Colonic mucosa (tissue), 4 donors: Measurements from ENCODE around the gene ABCB10. TPM values are rescaled to one million over a fixed set of nuclear protein-coding genes. Genes with fewer than 3 reads are reported as not detected.

Experiments
- DNase-seq: peaks from one replicate; pipeline ENCODE4 v3.0.0-alpha.2; 2020
- H3K27ac ChIP-seq: fragments of 200-600 bp; one replicate; pipeline ENCODE4 v1.8.0; 2021
- H3K27me3 ChIP-seq: fragments of 200-600 bp; one replicate; pipeline ENCODE4 v1.8.0; 2021
- H3K36me3 ChIP-seq: fragments of 200-600 bp; one replicate; pipeline ENCODE4 v1.8.0; 2021
- H3K4me1 ChIP-seq: fragments of 200-600 bp; one replicate; pipeline ENCODE4 v1.8.0; 2021; ENCODE audit warnings: mild to moderate bottlenecking
- H3K4me3 ChIP-seq: fragments of 200-600 bp; one replicate; pipeline ENCODE4 v1.8.0; 2021
- H3K9ac ChIP-seq, 2 donors: one replicate each; pipeline ENCODE4 v1.7.0; 2013; ENCODE audit warnings: control low read depth in 2 of 2, low read depth in 2 of 2, low read length in 2 of 2
- H3K9me3 ChIP-seq: fragments of 200-600 bp; one replicate; pipeline ENCODE4 v1.8.0; 2021
- CTCF ChIP-seq: fragments of 200-600 bp; IDR thresholded peaks from one replicate; pipeline ENCODE4 v1.8.0; 2022; ENCODE audit warnings: antibody characterized with exemption, mild to moderate bottlenecking
- intact Hi-C: fragments of 100-400 bp; cut with DNase I; formaldehyde crosslinking; loops from one replicate; pipeline ENCODE4 v1.14.1; 2022
- total RNA-seq, 2 donors: library from RNA; stranded (reverse); fragmentation: NEBNext Ultra II Directional in 1 of 2; extraction: Animal tissue kit (Norgen Biotek cat#: 25700) in 1 of 2; gene quantifications; one replicate each; pipeline ENCODE4 v1.2.1, GENCODE V29; 2021
- donor health status: healthy.
- donor health status: DM: no; HTN: no; CAD: no.
- donor health status: DM: no; HTN: no; CAD: no.

The ABCB10 gene
- total RNA-seq, 2 donors from 2014 or later = 22.3 to 24.7 TPM

DNA sequence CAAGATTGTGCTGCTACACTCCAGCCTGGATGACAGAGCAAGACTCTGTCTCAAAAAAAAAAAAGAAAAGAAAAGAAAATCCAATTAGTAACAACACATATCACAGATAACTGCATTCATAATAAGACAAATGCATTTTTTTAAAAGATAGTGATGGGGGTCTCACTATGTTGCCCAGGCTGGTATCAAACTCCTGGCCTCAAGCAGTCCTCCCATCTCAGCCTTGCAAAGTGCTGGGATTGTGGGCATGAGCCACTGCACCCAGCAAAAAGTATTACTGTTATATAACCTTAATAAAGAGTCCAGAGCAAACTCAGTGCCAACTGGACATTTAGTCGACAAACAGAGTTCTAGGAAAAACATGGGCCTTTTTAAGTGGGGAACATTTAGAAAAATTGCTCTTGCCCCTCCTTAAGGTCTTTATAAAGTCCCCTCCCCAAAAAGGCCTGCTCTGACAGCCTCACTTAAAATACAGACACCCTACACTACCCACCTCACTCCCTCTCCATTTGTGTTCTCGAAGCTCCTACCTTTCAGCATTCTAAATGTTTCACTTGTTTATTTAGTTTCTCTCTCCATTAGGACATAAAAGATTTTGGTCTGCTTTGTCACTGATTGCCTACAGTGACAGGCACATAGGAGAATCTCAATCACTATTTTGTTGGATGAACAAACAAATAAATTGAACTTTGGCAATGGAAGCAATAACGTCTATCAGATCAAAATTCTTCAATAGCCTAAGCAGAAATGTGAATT, 7.5 kb downstream of the ABCB10 start:
- Histone ChIP-seq H3K27ac (no peak overlapping the region), H3K9me3 (no peaks in the 10 kb centered on the region), H3K4me3 (no peak overlapping the region), H3K9ac (no peak overlapping the region), H3K4me1 (no peaks in the 10 kb centered on the region), H3K27me3 (no peaks in the 10 kb centered on the region), H3K36me3 (no peaks in the 10 kb centered on the region)
- intact Hi-C loops = loop anchor here (10.0 kb wide), 1 partner anchor 754 kb away; no protein-coding TSS in a partner anchor
- no peak for TF ChIP-seq CTCF
- DNase-seq = no peak

DNA sequence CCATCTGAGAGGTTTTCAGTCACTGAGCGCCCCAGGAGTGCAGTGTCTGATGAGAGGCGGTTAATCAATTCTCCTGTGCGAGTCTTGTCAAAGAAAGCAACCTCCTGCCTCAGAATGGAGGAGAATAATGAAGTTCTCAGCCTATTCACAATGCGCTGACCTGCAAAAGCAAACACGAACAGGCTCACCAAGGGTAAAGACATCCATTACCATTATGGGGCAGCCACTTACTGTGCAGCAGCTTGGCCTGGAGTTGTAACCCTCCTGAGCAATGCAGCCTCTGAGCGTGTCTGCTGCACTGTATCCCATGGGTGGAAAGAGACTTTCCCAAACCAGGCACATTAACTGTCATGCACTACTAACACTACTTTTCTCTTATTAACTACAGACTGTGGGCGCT, 11.0 kb downstream of the ABCB10 start:
- no peak for DNase-seq
- intact Hi-C loops = no loop called here
- Histone ChIP-seq H3K27me3 (no peaks in the 10 kb centered on the region), H3K27ac (no peak overlapping the region), H3K9ac (no peak overlapping the region), H3K4me1 (no peaks in the 10 kb centered on the region), H3K36me3 (peaks cover 5% of the 10 kb centered on the region), H3K9me3 (no peaks in the 10 kb centered on the region), H3K4me3 (no peak overlapping the region)
- TF ChIP-seq CTCF = no peak

GRCh38 chr1:229544587-229544986, 13.9 kb downstream of the ABCB10 start:
- no peak for TF ChIP-seq CTCF
- Histone ChIP-seq H3K27me3 (no peaks in the 10 kb centered on the region), H3K36me3 (peaks cover 16% of the 10 kb centered on the region), H3K4me3 (no peak overlapping the region), H3K9me3 (no peaks in the 10 kb centered on the region), H3K27ac (no peak overlapping the region), H3K9ac (no peak overlapping the region), H3K4me1 (no peaks in the 10 kb centered on the region)
- intact Hi-C loops = no loop called here
- no peak for DNase-seq

DNA sequence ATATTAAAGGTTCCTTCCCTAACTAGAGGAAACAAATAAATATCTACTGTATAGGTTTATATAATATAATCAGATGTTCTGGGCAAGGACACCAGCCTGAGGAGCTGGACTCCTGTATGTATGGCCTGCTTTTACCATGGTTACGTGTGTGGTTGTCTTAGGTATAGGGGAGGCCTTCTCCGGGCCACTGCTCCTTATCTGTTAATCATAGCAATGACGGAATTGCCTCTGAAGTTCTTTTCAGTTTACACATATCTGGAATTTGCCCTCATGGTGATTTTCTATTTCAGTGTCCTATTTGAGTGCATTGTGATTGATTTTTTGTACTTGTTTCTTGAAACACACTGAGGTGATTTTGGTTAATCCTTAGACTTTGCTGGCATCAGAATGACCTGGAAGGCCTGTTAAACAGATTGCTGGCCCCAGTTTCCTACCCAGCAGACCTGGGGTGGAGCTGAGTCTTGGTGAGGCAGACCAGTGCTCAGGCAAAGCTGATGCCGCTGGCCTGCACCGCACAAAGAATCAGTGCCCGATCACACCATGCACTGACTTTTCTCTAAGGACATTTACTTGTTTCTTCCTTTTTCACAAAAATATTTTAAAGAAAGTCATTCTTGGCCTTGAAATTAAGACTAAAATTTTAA, 18.5 kb downstream of the ABCB10 start:
- no peak for DNase-seq
- TF ChIP-seq CTCF = no peak
- no peak overlapping the region for H3K27ac ChIP-seq
- no peaks in the 10 kb centered on the region for H3K9me3 ChIP-seq
- no peak overlapping the region for H3K4me3 ChIP-seq
- H3K36me3 ChIP-seq = peaks cover 21% of the 10 kb centered on the region
- no peaks in the 10 kb centered on the region for H3K27me3 ChIP-seq
- H3K9ac ChIP-seq = no peak overlapping the region
- no peaks in the 10 kb centered on the region for H3K4me1 ChIP-seq
- intact Hi-C loops = no loop called here

DNA sequence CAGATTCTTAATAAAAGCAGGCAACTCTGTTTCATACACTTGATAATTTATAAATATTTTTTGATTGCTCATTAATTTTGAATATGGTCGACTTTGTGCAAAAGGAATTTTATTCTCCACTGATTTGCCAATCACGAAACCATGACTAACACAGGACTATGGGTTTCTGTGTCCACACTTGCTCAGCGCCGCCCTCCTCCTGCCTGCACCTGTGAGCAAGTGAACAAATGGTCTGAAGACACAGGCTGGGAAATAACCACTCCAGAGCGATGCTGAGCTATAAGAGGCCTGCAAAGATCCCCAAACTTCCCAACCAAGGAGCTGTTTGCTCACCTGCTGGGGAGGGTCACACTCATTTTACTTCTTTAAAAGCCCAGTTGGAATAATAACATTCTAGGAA, 19.6 kb downstream of the ABCB10 start:
- intact Hi-C loops = no loop called here
- Histone ChIP-seq H3K9me3 (no peaks in the 10 kb centered on the region), H3K9ac (no peak overlapping the region), H3K27me3 (no peaks in the 10 kb centered on the region), H3K27ac (no peak overlapping the region), H3K36me3 (peaks cover 17% of the 10 kb centered on the region), H3K4me1 (no peaks in the 10 kb centered on the region), H3K4me3 (no peak overlapping the region)
- DNase-seq = no peak
- TF ChIP-seq CTCF = no peak
